H9 (cell line): Measurements from ENCODE around the gene GNAO1. TPM values are rescaled to one million over a fixed set of nuclear protein-coding genes. Genes with fewer than 3 reads are reported as not detected.
A peak's percentile ranks its signal among the peaks of the same experiment; 100 is the strongest.

ENCODE experiments used
- DNase-seq: peaks from one replicate; pipeline ENCODE4 v3.0.0-alpha.2; 2017
- H2AFZ ChIP-seq: one replicate; pipeline ENCODE4 v1.6.1; 2013; ENCODE audit warnings: mild to moderate bottlenecking, low read length, control low read depth, moderate library complexity
- H2AK5ac ChIP-seq: 2 replicates; pipeline ENCODE4 v1.6.1; 2013; ENCODE audit warnings: low read length, control low read depth, mixed read lengths; ENCODE audit not compliant: insufficient read length
- H2BK120ac ChIP-seq: one replicate; pipeline ENCODE4 v1.6.1; 2013; ENCODE audit warnings: low read depth, mild to moderate bottlenecking, low read length, control low read depth, inconsistent platforms; ENCODE audit not compliant: poor library complexity, severe bottlenecking
- H2BK12ac ChIP-seq: 2 replicates; pipeline ENCODE4 v1.6.1; 2013; ENCODE audit warnings: low read length, control low read depth, mixed read lengths, low read depth; ENCODE audit not compliant: insufficient read length
- H2BK15ac ChIP-seq: 2 replicates; pipeline ENCODE4 v1.6.1; 2013; ENCODE audit warnings: low read depth, low read length, control low read depth
- H2BK20ac ChIP-seq: one replicate; pipeline ENCODE4 v1.6.1; 2013; ENCODE audit warnings: low read depth, mild to moderate bottlenecking, low read length, control low read depth, inconsistent platforms; ENCODE audit not compliant: poor library complexity, severe bottlenecking
- H2BK5ac ChIP-seq: 2 replicates; pipeline ENCODE4 v1.6.1; 2013; ENCODE audit warnings: low read length, control low read depth, mixed read lengths; ENCODE audit not compliant: insufficient read length
- H3K14ac ChIP-seq: 2 replicates; pipeline ENCODE4 v1.6.1; 2013; ENCODE audit warnings: low read length, control low read depth; ENCODE audit not compliant: insufficient read depth
- H3K18ac ChIP-seq: 2 replicates; pipeline ENCODE4 v1.6.1; 2013; ENCODE audit warnings: low read depth, mild to moderate bottlenecking, mixed read lengths, low read length, control low read depth; ENCODE audit not compliant: insufficient read length
- H3K23ac ChIP-seq: 2 replicates; pipeline ENCODE4 v1.6.1; 2013; ENCODE audit warnings: low read length, control low read depth, mixed read lengths, low read depth; ENCODE audit not compliant: insufficient read length
- H3K23me2 ChIP-seq: 2 replicates; pipeline ENCODE4 v1.6.1; 2013; ENCODE audit warnings: low read depth, mild to moderate bottlenecking, mixed read lengths, low read length, control low read depth; ENCODE audit not compliant: insufficient read length, poor library complexity, severe bottlenecking
- H3K27ac ChIP-seq: 2 replicates; pipeline ENCODE4 v1.5.1; 2013; ENCODE audit warnings: low read length, control low read depth, mixed read lengths, low read depth; ENCODE audit not compliant: insufficient read length
- H3K27me3 ChIP-seq: 2 replicates; pipeline ENCODE4 v1.6.1; 2013; ENCODE audit warnings: low read length, control low read depth, inconsistent platforms; ENCODE audit not compliant: insufficient read depth
- H3K4ac ChIP-seq: 2 replicates; pipeline ENCODE4 v1.6.1; 2013; ENCODE audit warnings: low read depth, mild to moderate bottlenecking, control low read depth, inconsistent platforms, low read length, moderate library complexity
- H3K4me1 ChIP-seq: 2 replicates; pipeline ENCODE4 v1.6.1; 2013; ENCODE audit warnings: low read length, control low read depth, inconsistent platforms; ENCODE audit not compliant: insufficient read depth
- H3K4me2 ChIP-seq: 2 replicates; pipeline ENCODE4 v1.6.1; 2013; ENCODE audit warnings: low read length, control low read depth, mixed read lengths; ENCODE audit not compliant: insufficient read length, insufficient read depth
- H3K56ac ChIP-seq: 2 replicates; pipeline ENCODE4 v1.6.1; 2013; ENCODE audit warnings: low read depth, mild to moderate bottlenecking, mixed read lengths, low read length, control low read depth; ENCODE audit not compliant: insufficient read length
- H3K79me1 ChIP-seq: 2 replicates; pipeline ENCODE4 v1.6.1; 2013; ENCODE audit warnings: low read depth, mild to moderate bottlenecking, moderate library complexity, low read length, control low read depth, inconsistent platforms; ENCODE audit not compliant: insufficient read depth, poor library complexity, severe bottlenecking
- H3K79me2 ChIP-seq: 2 replicates; pipeline ENCODE4 v1.6.1; 2013; ENCODE audit warnings: low read length, control low read depth, inconsistent platforms; ENCODE audit not compliant: insufficient read depth
- H3K9ac ChIP-seq: 2 replicates; pipeline ENCODE4 v1.6.1; 2013; ENCODE audit warnings: low read length, control low read depth, mixed read lengths; ENCODE audit not compliant: insufficient read length; ENCODE audit errors: extremely low read depth
- H3K9me3 ChIP-seq: one replicate; pipeline ENCODE4 v1.6.1; 2013; ENCODE audit warnings: low read depth, low read length, inconsistent platforms; ENCODE audit not compliant: control insufficient read depth
- H3T11ph ChIP-seq: one replicate; pipeline ENCODE4 v1.6.1; 2013; ENCODE audit warnings: mild to moderate bottlenecking, low read length, control low read depth, inconsistent platforms
- H4K20me1 ChIP-seq: one replicate; pipeline ENCODE4 v1.6.1; 2013; ENCODE audit not compliant: control insufficient read depth, insufficient read length, insufficient read depth
- H4K5ac ChIP-seq: 2 replicates; pipeline ENCODE4 v1.6.1; 2013; ENCODE audit warnings: low read depth, mild to moderate bottlenecking, mixed read lengths, low read length, control low read depth; ENCODE audit not compliant: insufficient read length
- H4K8ac ChIP-seq: replicated peaks from 2 replicates; pipeline ENCODE4 v1.6.1; 2013; ENCODE audit warnings: low read length, control low read depth, mixed read lengths, low read depth; ENCODE audit not compliant: insufficient read length
- H4K91ac ChIP-seq: 2 replicates; pipeline ENCODE4 v1.6.1; 2013; ENCODE audit warnings: low read depth, mild to moderate bottlenecking, moderate library complexity, mixed read lengths, low read length, control low read depth; ENCODE audit not compliant: insufficient read length
- H3K27ac Mint-ChIP-seq, 3 experiments: 2 replicates in 2 of 3; 3 replicates in 1 of 3; pipeline ENCODE4 v1.8.0; 2020 to 2021; ENCODE audit warnings: mixed read lengths in 3 of 3, mild to moderate bottlenecking in 1 of 3, moderate library complexity in 1 of 3
- H3K27me3 Mint-ChIP-seq: 2 replicates; pipeline ENCODE4 v1.8.0; 2021; ENCODE audit warnings: low read depth, mild to moderate bottlenecking, moderate library complexity, mixed read lengths
- H3K36me3 Mint-ChIP-seq, 3 experiments: 2 replicates in 2 of 3; 3 replicates in 1 of 3; pipeline ENCODE4 v1.8.0; 2020 to 2021; ENCODE audit warnings: low read depth in 3 of 3, mixed read lengths in 3 of 3; ENCODE audit not compliant: insufficient read depth in 1 of 3
- H3K4me1 Mint-ChIP-seq, 2 experiments: 2 replicates each; pipeline ENCODE4 v1.8.0; 2020; ENCODE audit warnings: mixed read lengths in 2 of 2
- H3K4me3 Mint-ChIP-seq, 2 experiments: 2 replicates in 1 of 2; 3 replicates in 1 of 2; pipeline ENCODE4 v1.8.0; 2020 to 2021; ENCODE audit warnings: mild to moderate bottlenecking in 2 of 2, mixed read lengths in 2 of 2, moderate library complexity in 1 of 2
- H3K9me3 Mint-ChIP-seq, 2 experiments: 2 replicates in 1 of 2; 3 replicates in 1 of 2; pipeline ENCODE4 v1.8.0; 2020; ENCODE audit warnings: mild to moderate bottlenecking in 2 of 2, mixed read lengths in 2 of 2, moderate library complexity in 1 of 2
- WGBS: extraction: QIAGEN DNeasy Blood & Tissue Kit; methylation state at CpG from one replicate; pipeline ENCODE4 v1.1.7; 2013; ENCODE audit warnings: missing lambda C conversion rate, low lambda C conversion rate, mixed read lengths; ENCODE audit not compliant: insufficient read length; ENCODE audit errors: extremely low coverage; 5-methylcytosine and 5-hydroxymethylcytosine counted together
- total RNA-seq: library from RNA; stranded (reverse); gene quantifications from 2 replicates; pipeline ENCODE4 v1.2.1, GENCODE V29; 2021
- TF ChIP-seq, protein P1 (sequence below): fragments of 200-600 bp; sonication (generic); conservative IDR thresholded peaks from 3 replicates; pipeline ENCODE4 v1.8.0; 2021; ENCODE audit warnings: antibody characterized with exemption, mild to moderate bottlenecking

GNAO1 gene
- total RNA-seq, 1 experiment from 2014 or later = 16.9 TPM

DNA sequence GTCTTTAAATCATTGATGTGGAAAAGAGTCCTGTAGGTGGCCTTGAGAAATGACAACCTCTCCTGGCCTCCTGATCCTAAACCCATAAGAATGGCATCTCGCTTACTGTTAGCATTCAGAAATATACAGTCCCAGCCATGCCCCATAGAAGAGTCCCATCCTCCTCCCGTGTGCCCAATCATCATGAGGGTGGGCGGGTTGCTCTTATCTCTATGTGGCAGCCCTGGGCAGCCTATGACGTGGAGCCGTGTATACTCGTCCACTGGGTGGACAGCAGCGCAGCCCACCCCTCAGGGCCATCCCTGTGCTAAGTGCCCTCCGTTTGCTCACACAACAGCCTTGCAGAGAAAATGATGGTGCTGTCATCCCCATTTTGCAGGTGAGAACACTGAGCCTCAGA is 128.8 kb downstream of the GNAO1 start:
- H4K20me1 ChIP-seq = no peaks in the 10 kb centered on the region
- WGBS = no CpG with 5 or more reads among the region's 8 CpGs
- no peaks in the 10 kb centered on the region for H3K4me1 ChIP-seq
- no peak overlapping the region for H3K14ac ChIP-seq
- H3K9ac ChIP-seq = no peak overlapping the region
- TF ChIP-seq, protein P1, sequence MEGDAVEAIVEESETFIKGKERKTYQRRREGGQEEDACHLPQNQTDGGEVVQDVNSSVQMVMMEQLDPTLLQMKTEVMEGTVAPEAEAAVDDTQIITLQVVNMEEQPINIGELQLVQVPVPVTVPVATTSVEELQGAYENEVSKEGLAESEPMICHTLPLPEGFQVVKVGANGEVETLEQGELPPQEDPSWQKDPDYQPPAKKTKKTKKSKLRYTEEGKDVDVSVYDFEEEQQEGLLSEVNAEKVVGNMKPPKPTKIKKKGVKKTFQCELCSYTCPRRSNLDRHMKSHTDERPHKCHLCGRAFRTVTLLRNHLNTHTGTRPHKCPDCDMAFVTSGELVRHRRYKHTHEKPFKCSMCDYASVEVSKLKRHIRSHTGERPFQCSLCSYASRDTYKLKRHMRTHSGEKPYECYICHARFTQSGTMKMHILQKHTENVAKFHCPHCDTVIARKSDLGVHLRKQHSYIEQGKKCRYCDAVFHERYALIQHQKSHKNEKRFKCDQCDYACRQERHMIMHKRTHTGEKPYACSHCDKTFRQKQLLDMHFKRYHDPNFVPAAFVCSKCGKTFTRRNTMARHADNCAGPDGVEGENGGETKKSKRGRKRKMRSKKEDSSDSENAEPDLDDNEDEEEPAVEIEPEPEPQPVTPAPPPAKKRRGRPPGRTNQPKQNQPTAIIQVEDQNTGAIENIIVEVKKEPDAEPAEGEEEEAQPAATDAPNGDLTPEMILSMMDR = no peak
- H3T11ph ChIP-seq = no peak overlapping the region
- H3K9me3 ChIP-seq = no peaks in the 10 kb centered on the region
- no peak overlapping the region for H3K4ac ChIP-seq
- no peaks in the 10 kb centered on the region; the same call in 1 of the 2 replicates for H3K27me3 ChIP-seq
- H2BK120ac ChIP-seq = no peak overlapping the region
- H2AFZ ChIP-seq = no peak overlapping the region
- H2BK12ac ChIP-seq = no peak overlapping the region
- H2AK5ac ChIP-seq = no peak overlapping the region
- no peak overlapping the region for H2BK5ac ChIP-seq
- Mint-ChIP-seq H3K27ac (peak overlapping the region in 1 of 3 experiments; percentile 80; a peak in 1 of 7 replicates), H3K9me3 (no peaks in the 10 kb centered on the region), H3K4me1 (peaks cover 6 to 8% of the 10 kb centered on the region in 2 experiments), H3K4me3 (no peak overlapping the region), H3K36me3 (no peaks in the 10 kb centered on the region), H3K27me3 (peaks cover 8% of the 10 kb centered on the region)
- no peak overlapping the region for H4K8ac ChIP-seq
- H3K4me2 ChIP-seq = no peak overlapping the region
- H4K91ac ChIP-seq = no peak overlapping the region
- no peak overlapping the region for H2BK20ac ChIP-seq
- H3K23ac ChIP-seq = no peak overlapping the region
- no peak overlapping the region for H3K27ac ChIP-seq
- no peaks in the 10 kb centered on the region for H3K79me2 ChIP-seq
- no peak for DNase-seq
- no peak overlapping the region for H3K56ac ChIP-seq
- no peak overlapping the region for H3K18ac ChIP-seq
- no peak overlapping the region for H2BK15ac ChIP-seq
- H4K5ac ChIP-seq = no peak overlapping the region
- no peaks in the 10 kb centered on the region for H3K23me2 ChIP-seq
- H3K79me1 ChIP-seq = no peaks in the 10 kb centered on the region
